Stimulated activated CD8-positive, alpha-beta memory T cell treated with anti-CD3 and anti-CD28 coated beads, Interleukin-4, amount 100 ng/mL, for 48 hours (primary cell): ENCODE measurements around the gene ODF4.
"Not testable (repeated sequence)": the region's sequence is repeated elsewhere in the genome, so short reads cannot be mapped to it uniquely, and the experiment has no call there.

Experiments used
- DNase-seq: peaks from one replicate; pipeline ENCODE4 v3.0.0-alpha.2; 2020

ODF4 gene

GRCh38 chr17:8371786-8372185, 32.1 kb downstream of the ODF4 start:
- DNase-seq = no peak

- no peak for DNase-seq
These were observed 32.8 kb downstream of the ODF4 start for GRCh38 chr17:8372422-8372821.

- not testable (repeated sequence) for DNase-seq
These were observed 34.2 kb downstream of the ODF4 start for GRCh38 chr17:8373856-8374255.

GRCh38 chr17:8375738-8376259, 36.2 kb downstream of the ODF4 start:
- no peak for DNase-seq

GRCh38 chr17:8376271-8377067, 36.8 kb downstream of the ODF4 start, which contains the start of gene KRABD2:
Gene KRABD2 (minus strand): TSS chr17:8376704.
- DNase-seq = peak; percentile 95

- DNase-seq = no peak
These were observed 37.8 kb downstream of the ODF4 start for GRCh38 chr17:8377422-8377821.

GRCh38 chr17:8378117-8378516, 38.5 kb downstream of the ODF4 start:
- not testable (repeated sequence) for DNase-seq

GRCh38 chr17:8380049-8380448, 40.4 kb downstream of the ODF4 start:
- no peak for DNase-seq

GRCh38 chr17:8382052-8382879, 42.6 kb downstream of the ODF4 start:
- no peak for DNase-seq

GRCh38 chr17:8382880-8383142, 43.2 kb downstream of the ODF4 start:
- no peak for DNase-seq

- DNase-seq = peak; percentile 94
These were observed 43.6 kb downstream of the ODF4 start, which contains the start of gene RPL26 for GRCh38 chr17:8383143-8383822. Gene RPL26 (minus strand): TSS chr17:8383193. CDS start chr17:8382310, 883 bp downstream.

- DNase-seq = no peak
These were observed 45.2 kb downstream of the ODF4 start for GRCh38 chr17:8384801-8385378.

GRCh38 chr17:8386841-8387240, 47.2 kb downstream of the ODF4 start:
- no peak for DNase-seq

GRCh38 chr17:8387914-8388651, 48.4 kb downstream of the ODF4 start:
- DNase-seq = no peak

- DNase-seq = no peak
These were observed 52.1 kb downstream of the ODF4 start for GRCh38 chr17:8391711-8392110.

GRCh38 chr17:8392274-8392673, 52.6 kb downstream of the ODF4 start:
- no peak for DNase-seq

- DNase-seq = no peak
These were observed 53.2 kb downstream of the ODF4 start for GRCh38 chr17:8392674-8393469.

GRCh38 chr17:8393470-8394231, 54.0 kb downstream of the ODF4 start:
- DNase-seq = no peak

- not testable (repeated sequence) for DNase-seq
These were observed 54.9 kb downstream of the ODF4 start for GRCh38 chr17:8394497-8394896.
